GM19372 (cell line): ENCODE results near the gene UGT1A10.
"Not testable (repeated sequence)": the region's sequence is repeated elsewhere in the genome, so short reads cannot be mapped to it uniquely, and the experiment has no call there.

Experiments used
- ATAC-seq: cut with Tn5 transposase; IDR thresholded peaks from one replicate; pipeline ENCODE4 v1.9.1; 2021; ENCODE audit warnings: mild to moderate bottlenecking, low read depth, moderate library complexity; ENCODE audit not compliant: unreplicated experiment

Gene UGT1A10

DNA sequence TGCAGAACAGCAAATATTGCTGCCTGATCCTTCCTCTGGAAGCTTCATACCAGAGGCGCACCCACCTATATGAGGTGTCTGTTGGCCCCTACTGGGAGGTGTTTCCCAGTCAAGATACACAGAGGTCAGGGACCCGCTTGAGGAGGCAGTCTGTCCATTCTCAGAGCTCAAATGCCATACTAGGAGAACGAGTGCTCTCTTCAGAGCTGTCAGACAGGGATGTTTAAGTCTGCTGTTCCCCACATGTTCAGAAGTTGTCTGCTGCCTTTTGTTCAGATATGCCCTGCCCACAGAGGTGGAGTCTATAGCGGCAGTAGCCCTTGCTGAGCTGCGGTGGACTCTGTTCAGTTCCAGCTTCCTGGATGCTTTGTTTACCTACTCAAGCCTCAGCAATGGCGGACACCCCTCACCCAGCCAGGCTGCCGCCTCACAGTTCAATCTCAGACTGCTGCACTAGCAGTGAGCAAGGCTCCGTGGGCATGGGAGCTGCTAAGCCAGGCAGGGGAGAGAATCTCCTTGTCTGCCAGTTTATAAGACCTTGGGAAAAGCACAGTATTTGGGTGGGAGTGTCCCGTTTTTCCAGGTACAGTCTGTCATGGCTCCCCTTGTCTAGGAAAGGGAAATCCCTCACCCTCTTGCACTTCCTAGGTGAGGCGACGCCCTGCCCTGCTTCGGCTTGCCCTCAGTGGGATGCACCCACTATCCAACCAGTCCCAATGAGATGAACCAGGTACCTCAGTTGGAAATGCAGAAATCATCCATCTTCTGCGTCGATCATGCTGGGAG, 100.8 kb downstream of the UGT1A10 start:
- ATAC-seq = not testable (repeated sequence)

DNA sequence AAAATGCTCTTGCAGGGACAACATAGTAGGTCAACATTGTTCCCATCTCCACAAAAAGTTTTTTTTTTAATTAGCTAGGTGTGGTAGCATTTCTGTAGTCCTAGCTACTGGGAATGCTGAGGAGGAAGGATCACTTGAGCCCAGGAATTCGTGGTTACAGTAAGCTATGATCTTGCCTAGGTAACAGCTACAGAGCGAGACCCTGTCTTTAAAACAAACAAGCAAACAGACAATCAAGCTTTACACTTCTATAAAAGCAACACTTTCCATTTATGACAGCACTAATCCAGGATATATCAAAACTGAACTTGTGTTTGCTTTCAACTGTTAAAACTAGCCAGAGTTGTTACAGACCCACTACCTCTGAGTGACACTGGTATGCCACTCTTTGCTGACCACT, 104.6 kb downstream of the UGT1A10 start:
- no peak for ATAC-seq

DNA sequence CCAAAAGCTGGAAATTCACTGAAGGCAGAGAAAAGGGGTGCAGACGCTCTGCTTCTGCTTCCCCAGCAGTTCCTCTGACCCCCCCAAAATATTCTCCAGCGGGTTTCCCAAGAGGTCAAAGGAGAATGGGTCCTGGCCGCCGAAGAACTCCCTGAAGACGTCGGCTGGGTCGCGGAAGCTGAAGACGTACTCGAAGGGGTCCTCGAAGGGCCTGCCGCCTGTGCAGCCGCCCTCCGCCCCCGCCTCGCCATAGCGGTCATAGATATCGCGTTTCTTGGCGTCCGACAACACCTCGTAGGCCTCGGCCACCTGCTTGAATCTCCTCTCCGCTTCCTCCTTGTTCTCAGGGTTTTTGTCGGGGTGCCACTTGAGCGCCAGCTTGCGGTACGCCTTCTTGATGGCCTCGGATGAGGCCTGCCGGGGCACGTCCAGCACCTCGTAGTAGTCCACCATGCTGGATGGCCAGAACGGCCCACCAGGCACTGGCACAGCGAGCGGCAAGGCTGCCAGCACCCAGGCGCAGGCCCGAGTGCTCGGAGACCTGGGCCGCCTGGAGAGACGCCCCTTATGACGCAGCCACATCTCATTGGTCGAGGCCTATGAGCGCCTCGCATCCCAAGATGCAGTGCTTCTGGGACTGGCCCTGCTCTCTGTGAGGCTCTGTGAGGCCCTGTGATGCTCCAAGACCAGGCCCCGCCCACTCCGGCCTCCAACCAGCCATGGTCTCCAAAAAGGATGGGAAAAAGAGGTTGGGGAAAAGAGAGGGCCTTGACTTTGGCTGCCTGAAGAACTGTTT, 107.4 kb downstream of the UGT1A10 start:
- no peak for ATAC-seq

DNA sequence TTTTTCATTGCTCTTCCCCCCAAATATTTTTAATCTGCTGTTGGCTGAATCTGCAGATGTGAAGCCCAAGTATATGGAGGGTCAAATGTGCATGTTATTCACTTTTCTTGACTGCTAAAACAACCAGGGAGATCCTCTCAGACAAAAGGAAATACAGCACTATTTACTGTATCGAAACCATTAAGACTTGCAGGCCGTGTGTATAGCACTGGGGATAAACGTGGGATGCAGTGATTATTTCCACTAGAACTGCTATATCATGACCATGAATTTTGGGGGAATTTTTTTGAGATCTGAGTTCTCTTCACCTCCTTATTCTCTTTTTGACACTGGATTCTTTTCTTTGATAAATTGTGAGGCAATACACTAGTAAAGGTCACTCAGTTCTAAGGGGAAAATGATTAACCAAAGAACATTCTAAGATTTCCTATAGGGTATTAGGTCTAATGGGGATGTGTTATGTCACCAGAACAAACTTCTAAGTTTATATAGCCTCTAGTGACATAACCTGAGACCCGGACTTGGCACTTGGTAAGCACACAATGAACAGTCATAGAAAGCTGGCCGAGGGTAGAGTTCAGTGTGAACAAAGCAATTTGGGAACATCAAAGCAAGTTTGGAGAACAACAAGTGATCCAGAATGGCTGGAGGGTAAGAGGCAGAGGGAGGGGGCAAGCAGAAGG, 109.0 kb downstream of the UGT1A10 start:
- ATAC-seq = no peak

DNA sequence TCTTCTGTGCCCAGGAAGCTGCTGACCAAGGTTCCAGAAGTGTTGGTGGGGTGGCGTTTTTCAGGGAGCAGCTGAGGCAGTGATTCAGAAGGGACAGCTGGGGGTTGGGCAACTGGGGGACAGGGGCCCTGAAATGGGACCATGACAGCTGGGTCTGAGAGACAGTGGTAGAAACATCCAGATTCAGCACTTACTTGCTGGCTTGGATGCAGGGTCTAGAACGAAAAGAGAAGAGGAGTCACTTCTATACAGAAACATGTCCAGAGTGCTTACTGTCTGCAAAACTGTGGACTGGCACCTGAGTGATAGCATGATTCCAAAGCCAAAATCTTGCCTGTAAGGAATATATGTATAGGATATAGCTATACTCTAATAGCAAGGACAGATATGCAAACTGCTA, 109.6 kb downstream of the UGT1A10 start:
- ATAC-seq = not testable (repeated sequence)

DNA sequence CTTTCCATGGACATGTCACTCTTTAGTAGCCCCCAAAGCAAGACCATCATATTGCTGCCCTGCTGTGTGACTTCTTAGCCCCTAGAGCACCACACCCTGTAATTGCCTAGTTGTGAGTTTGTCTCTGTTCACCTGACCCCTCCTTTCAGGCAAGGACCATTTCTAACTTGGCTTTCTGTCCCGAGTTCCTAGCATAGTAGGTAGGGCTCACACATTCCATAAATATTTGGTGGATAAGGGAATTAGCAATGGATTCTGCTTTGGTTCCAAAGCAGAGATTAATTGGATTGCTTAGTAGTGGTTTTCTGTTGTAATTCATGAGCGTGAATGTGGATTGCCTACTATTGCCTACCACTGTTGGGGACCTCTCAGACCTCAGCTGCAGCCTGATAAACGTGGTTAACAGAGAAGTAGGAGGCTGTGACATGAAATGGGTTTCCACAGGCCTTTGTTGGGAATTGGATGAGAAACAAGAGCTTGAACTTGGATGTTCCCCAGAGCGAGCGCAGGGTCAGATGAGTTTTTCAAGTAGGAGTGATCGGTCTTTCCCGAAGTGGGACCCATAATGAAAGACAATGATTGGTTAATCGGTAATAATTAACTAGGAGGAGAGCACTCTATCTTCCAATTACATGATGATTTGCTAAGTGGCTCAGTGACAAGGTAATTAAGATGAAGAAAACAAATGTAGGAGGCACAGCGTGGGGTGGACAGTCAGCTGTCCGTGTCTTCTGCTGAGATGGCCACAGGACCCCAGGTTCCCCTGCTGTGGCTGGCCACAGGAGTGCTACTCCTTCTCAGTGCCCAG, 110.4 kb downstream of the UGT1A10 start:
- ATAC-seq = no peak

DNA sequence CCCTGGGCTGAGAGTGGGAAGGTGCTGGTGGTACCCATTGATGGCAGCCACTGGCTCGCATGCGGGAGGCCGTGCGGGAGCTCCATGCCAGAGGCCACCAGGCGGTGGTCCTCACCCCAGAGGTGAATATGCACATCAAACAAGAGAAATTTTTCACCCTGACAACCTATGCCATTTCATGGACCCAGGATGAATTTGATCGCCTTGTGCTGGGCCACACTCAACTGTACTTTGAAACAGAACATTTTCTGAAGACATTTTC, 111.0 kb downstream of the UGT1A10 start:
- ATAC-seq = no peak

DNA sequence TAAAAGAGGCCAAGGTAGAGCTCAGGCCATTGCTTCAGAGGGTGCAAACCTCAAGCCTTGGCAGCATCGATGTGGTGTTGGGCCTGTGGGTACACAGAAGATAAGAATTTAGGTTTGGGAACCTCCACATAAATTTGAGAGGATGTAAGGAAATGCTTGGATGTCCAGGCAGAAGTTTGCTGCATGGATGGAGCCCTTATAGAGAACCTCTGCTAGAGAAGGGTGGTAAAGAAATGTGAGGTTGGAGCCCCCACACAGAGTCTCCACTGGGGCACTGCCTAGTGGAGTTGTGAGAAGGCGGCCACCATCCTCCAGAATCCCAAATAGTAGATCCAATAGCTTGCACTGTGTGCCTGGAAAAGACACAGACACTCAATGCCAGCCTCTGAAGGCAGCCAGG, 114.4 kb downstream of the UGT1A10 start:
- ATAC-seq = not testable (repeated sequence)

DNA sequence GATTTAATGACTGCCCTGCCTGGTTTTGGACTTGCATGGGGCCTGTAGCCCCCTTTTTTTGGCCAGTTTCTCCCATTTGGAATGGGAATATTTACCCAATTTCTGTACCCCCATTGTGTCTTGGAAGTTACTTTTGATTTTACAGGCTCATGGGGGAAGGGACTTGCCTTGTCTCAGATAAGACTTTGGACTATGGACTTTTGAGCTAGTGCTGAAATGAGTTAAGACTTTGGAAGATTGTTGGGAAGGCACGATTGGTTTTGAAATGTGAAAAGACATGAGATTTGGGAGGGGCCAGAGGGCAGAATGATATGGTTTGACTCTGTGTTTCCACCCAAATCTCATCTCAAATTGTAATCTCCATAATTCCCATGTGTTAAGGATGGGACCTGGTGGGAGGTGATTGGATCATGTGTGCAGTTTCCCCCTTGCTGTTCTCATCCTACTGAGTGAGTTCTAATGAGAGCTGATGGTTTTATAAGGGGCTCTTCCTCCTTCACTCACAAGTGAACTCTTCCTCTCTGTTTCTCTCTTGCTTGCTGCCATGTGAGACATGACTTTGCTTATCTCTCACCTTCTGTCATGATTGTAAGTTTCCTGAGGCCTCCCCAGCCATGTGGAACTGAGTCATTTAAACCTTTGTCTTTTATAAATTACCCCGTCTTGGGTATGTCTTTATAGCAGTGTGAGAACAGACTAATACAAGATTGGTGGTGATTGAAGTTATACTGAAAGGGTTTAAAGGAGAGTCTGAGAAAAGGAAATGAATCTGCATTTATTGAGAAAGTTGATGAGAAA, 115.2 kb downstream of the UGT1A10 start:
- not testable (repeated sequence) for ATAC-seq

DNA sequence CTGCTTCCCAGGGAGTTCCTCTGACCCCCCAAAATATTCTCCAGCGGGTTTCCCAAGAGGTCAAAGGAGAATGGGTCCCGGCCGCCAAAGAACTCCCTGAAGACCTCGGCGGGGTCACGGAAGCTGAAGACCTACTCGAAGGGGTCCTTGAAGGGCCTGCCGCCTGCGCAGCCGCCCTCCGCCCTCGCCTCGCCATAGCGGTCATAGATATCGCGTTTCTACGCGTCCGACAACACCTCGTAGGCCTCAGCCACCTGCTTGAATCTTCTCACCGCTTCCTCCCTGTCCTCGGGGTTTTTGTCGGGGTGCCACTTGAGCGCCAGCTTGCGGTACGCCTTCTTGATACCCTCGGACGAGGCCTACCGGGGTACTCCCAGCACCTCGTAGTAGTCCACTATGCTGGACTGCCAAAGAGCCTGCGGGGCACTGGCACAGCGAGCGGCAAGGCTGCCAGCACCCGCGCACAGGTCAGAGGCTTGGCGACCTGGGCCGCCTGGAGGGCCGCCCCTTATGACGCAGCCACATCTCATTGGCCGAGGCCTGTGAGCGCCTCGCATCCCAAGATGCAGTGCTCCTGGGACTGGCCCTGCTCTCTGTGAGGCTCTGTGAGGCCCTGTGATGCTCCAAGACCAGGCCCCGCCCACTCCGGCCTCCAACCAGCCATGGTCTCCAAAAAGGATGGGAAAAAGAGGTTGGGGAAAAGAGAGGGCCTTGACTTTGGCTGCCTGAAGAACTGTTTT, 118.8 kb downstream of the UGT1A10 start:
- ATAC-seq = no peak

DNA sequence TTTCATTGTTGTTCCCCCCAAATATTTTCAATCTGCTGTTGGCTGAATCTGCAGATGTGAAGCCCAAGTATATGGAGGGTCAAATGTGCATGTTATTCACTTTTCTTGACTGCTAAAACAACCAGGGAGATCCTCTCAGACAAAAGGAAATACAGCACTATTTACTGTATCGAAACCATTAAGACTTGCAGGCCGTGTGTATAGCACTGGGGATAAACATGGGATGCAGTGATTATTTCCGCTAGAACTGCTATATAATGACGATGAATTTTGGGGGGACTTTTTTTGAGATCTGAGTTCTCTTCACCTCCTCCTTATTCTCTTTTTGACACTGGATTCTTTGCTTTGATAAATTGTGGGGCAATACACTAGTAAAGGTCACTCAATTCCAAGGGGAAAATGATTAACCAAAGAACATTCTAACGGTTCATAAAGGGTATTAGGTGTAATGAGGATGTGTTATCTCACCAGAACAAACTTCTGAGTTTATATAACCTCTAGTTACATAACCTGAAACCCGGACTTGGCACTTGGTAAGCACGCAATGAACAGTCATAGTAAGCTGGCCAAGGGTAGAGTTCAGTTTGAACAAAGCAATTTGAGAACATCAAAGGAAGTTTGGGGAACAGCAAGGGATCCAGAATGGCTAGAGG, 120.3 kb downstream of the UGT1A10 start:
- no peak for ATAC-seq

DNA sequence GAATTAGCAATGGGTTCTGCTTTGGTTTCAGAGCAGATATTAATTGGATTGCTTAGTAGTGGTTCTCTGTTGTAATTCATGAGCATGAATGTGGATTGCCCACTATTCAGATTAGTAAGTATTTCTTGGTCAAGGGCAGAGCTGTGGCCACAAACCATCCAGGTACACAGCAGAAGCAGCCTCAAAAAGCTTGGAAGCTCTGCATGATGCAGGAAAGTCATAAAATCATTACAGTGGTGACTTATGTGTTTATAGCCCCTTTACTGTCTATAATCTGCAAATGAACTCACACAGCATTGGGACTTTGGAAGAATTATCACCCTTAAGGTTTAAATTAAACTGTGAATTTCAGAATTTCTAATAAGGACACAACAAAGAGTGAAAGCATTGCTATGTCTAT, 121.9 kb downstream of the UGT1A10 start:
- no peak for ATAC-seq

DNA sequence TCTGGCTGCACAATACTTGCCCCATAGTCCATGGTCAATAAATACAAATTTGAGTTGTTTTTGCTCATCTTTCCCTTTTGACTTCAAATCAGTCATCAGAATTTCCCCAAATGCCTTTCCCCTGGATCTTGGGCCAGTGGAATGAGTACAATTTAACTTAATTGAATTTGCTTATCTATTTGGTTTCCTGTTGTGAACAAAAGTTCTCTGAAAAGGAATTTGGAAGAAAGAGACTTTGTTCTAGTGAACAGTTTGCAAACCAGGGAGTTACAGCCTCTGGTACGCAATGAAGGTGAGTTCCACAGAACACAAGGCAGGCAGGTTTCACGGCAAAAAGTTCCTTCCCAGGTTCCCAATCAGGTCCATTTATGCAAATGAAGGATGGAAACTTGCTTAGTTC, 122.6 kb downstream of the UGT1A10 start:
- ATAC-seq = no peak

DNA sequence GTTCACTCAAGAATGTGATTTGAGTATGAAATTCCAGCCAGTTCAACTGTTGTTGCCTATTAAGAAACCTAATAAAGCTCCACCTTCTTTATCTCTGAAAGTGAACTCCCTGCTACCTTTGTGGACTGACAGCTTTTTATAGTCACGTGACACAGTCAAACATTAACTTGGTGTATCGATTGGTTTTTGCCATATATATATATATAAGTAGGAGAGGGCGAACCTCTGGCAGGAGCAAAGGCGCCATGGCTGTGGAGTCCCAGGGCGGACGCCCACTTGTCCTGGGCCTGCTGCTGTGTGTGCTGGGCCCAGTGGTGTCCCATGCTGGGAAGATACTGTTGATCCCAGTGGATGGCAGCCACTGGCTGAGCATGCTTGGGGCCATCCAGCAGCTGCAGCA, 123.8 kb downstream of the UGT1A10 start, which contains the start of gene UGT1A1:
TSS of gene UGT1A1 (plus strand) at position 228 of the 400 bp plus-strand sequence. CDS start at position 246, 18 bp downstream.
- no peak for ATAC-seq

DNA sequence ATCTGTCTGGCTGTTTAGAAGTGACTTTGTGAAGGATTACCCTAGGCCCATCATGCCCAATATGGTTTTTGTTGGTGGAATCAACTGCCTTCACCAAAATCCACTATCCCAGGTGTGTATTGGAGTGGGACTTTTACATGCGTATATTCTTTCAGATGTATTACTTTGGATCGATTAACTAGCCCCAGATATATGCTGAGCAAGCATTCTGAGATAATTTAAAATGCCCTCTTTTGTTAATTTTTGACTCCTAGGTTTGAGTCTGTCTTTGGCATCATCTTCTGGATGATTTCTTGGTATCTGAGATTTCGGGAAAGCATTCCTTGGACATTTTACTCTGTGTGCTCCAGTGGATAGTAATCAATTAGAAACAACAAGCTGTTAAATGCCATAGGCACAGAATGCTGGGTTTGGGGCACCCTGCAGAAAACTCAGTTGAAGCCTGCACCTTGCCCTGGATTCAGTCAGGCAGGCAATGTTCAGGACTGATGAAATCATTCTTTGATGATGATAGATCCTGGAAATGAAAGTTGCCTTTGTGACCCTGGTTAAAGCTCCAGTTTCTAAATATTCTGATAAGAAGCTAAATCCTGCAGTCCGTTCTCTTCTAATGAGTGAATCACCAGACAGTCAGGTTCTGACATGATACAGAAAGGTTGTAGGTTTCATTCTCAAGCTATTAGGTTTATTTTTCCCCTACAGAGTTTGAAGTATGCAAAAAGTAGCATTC, 125.0 kb downstream of the UGT1A10 start:
- ATAC-seq = no peak

DNA sequence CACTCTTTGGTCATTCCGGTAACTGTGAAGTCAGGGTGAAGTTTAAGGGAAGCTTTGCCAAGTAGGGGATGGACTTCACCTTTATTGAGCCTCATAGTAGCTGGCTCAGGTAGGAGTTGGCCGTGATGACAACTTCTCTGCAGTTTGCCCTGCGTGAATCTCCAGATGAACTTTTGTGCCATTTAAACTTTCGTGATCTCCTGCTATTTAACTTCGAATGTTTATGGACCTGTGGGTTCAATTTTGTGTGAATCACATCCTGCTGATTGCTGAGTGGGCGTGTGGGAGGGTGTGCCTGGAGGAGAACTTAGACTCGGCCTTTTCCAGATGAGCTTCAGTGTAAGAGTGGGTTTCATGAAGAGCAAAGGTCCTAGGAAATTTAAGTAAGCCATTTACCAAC, 128.0 kb downstream of the UGT1A10 start:
- ATAC-seq = no peak

DNA sequence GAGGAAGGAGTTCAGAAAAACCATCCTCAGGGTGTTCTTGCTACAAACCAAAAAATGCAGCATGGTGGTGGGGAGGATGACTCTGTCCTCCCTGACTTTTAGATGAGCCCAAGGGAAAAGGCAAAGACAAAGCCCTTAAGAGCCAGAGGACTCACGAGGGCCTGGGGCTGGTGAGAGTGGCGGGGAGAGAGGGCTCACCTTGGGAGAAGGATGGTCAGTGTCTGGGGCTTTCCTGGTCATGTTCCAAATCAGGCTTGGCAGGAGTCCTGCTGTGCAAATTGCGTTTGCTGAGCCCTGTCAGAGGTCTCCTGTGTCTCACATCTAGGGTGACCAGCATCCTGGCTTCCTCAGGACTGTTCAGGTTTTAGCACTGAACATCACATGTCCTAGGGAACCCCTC, 128.5 kb downstream of the UGT1A10 start:
- ATAC-seq = no peak

DNA sequence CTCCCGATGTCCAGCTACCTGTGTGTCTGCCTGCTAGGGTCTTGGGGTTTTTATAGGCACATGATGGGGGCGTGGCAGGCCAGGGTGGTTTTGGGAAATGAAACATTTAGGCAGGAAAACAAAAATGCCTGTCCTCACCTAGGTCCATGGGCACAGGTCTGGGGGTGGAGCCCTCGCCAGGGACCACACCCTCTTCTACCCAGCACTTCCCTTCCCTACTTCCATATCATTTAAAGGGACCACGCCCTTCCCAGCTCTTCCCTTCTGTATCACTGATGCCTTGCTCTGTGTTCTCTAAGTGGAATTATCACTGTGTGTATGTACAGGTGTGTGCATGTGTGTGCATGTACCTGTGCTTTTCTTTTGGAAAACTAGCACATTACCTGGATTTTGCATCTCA, 130.2 kb downstream of the UGT1A10 start:
- no peak for ATAC-seq
